Fibroblast of the conjunctiva (primary cell): ENCODE results near the gene LYZ.
"Not testable (repeated sequence)": the region's sequence is repeated elsewhere in the genome, so short reads cannot be mapped to it uniquely, and the experiment has no call there.

Source experiments
- DNase-seq: peaks from one replicate; pipeline ENCODE4 v3.0.0-alpha.2; 2010; ENCODE audit warnings: low read depth

The LYZ gene

DNA sequence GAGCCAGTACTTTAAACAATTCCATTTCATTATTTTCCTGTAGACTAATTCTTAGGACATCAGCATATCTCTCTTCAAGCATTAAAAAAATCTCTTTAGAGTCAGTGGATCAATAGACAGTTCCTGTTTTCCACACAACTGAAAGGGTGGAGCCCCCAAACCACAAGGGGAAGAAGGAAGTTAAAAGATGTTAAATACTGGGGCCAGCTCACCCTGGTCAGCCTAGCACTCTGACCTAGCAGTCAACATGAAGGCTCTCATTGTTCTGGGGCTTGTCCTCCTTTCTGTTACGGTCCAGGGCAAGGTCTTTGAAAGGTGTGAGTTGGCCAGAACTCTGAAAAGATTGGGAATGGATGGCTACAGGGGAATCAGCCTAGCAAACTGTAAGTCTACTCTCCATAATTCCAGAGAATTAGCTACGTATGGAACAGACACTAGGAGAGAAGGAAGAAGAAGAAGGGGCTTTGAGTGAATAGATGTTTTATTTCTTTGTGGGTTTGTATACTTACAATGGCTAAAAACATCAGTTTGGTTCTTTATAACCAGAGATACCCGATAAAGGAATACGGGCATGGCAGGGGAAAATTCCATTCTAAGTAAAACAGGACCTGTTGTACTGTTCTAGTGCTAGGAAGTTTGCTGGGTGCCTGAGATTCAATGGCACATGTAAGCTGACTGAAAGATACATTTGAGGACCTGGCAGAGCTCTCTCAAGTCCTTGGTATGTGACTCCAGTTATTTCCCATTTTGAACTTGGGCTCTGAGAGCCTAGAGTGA lies at the start of gene LYZ:
Gene LYZ, plus strand, starts transcription at position 220 of the 777 bp plus-strand sequence. Its CDS starts 28 bp downstream, at position 248.
- no peak for DNase-seq

DNA sequence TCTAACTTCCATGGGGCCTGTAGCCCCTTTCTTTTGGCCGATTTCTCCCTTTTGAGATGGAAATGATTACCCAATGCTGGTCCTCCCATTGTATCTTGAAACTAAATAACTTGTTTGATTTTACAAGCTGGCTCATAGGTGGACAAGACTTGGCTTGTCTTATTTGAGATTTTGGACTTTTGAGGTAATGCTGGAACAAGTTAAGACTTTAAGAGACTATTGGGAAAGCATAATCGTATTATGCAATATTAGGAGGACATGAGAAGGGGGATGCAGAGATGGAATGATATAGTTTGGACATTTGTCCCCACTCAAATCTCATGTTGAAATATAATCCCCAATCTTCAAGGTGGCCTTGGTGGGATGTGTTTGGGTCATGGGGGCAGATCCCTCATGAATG lies 49.2 kb upstream of the LYZ start:
- no peak for DNase-seq

DNA sequence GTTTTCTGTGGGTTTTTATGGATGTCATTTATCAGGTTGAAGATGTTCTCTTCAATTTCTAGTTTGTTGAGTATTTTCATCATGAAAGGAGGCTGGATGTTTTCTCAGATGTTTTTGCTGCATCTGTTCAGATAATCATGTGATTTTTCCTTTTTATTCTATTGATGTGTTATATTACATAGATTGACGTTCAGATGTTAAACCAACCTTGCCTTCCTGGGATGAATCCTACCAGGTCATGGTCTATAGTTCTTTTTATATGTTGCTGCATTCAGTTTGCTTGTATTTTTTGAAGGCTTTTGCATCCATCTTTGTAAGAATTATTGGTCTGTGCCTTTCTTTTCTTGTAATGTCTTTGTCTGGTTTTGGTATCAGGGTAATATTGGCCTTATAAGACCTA lies 43.9 kb upstream of the LYZ start:
- no peak for DNase-seq

DNA sequence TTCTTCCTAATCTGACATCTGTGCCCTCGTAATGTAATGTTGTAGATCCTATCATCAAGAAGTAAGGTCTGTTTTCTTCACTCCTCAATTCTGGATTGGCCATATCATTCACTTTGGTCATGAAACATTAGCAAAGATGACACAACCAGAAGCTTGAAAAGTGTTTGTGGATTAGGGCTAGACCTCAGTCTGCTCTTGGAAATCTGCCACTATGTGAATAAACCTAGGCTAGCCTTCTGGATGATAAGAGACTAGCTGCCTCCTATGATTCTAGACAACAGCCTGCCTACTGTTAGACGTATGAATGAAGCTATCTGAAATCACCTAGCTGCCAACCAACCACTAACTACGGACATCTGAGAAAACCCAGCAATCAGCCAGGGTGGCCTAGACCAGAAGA lies 38.7 kb upstream of the LYZ start:
- no peak for DNase-seq

DNA sequence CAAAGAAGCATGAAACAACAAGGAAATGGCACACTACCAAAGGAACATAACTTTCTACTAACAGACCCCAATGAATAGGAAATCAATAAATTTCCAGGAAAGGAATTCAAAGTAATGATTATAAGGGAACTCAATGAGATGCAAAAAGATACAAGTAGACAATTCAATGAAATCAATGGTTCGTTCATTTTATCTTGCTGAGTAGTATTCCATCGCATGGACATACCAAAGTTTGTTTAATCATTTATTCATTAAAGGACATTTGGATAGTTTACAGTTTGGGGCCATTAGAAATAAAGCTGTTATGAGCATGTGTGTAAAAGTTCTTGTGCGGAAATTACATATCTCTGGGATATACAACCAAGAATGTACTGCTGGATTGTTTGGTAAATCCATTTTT lies 35.0 kb upstream of the LYZ start:
- DNase-seq: no peak

DNA sequence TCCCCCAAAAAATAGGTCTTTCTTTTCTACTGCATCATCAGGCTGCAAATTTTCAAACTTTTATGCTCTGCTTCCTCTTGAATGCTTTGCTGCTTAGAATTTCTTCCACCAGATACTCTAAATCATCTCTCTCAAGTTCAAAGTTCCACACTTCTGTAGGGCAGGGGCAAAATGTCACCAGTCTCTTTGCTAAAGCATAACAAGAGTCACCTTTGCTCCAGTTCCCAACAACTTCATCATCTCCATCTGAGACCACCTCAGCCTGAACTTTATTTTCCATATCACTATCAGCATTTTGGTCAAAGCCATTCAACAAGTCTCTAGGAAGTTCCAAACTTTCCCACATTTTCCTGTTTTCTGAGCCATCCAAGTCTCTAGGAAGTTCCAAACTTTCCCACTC lies 31.4 kb upstream of the LYZ start:
- DNase-seq: not testable (repeated sequence)

DNA sequence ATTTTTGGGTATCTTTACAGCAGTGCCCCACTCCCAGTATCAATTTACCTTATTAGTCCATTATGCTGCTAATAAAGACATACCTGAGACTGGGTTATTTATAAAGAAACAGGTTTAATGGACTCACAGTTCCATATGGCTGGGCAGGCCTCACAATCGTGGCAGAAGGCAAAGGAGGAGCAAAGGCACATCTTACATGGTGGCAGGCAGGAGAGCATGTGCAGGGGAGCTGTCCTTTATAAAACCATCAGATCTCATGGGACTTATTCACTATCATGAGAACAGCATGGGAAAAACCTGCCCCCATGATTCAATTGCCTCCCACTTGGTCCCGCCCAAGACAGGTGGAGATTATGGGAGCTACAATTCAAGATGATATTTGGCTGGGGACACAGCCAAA lies 30.9 kb upstream of the LYZ start:
- DNase-seq: not testable (repeated sequence)

DNA sequence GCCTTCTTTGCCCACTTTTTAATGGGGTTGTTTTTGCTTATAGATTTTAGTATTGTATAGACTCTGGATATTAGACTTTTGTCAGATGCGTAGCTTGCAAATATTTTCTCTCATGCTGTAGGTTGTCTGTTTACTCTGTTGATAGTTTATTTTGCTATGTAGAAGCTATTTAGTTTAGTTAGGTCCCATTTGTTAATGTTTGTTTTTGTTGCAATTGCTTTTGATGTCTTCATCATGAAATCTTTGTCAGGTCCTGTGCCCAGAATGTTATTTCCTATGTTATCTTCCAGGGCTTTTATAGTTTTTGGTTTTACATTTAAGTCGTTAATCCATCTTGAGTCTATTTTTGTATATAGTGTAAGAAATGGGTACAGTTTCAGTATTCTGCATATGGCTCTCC lies 30.0 kb upstream of the LYZ start:
- no peak for DNase-seq

DNA sequence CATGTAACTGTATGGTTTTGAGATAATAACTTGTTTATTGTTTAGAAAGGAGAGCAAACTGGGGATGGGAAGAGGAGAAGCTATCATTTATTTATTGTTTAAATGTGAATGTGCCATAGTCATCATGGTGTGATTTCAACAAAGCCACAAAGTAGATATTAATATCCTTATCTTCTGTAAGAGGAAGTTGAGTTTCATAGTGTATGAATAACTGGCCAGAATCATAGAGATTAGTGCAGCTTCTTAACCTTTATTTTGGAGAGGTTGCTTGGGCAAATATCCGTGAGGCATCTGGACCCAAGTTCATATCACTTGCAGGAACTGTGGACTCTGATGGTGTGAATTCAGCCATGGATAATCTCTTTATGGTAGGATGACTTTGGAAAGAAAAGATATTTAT lies 26.8 kb upstream of the LYZ start:
- DNase-seq: no peak

DNA sequence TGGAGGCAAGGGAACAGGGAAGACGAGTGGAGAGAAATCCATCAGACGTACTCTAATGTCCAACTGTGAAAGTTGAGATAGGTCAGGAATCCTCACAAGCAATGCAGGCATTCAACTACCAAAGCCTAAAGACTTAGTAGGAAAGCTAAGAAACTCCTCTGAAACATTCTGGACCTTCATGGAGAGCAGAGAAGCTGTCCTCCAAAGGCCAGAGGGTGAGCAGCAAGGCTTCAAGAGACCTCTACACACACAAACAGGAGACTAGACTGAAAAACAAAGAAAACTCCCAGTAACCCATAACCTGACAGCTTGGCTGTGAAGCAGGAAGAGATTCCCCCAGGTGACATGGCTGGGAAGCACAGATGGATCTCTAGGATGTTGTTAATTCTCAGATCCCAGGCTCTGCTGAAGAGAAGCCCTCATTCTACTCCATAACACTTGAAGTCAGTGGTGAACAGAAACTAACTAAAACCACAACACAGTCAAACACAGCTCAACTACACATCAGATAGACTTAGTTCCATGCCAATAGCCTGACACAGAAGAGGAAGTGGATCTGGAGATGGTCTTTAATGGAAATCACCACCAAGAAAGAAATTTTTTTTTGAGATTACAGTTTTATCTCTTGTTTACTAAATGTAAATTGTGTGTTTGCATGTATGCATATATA lies 23.2 kb upstream of the LYZ start:
- no peak for DNase-seq

DNA sequence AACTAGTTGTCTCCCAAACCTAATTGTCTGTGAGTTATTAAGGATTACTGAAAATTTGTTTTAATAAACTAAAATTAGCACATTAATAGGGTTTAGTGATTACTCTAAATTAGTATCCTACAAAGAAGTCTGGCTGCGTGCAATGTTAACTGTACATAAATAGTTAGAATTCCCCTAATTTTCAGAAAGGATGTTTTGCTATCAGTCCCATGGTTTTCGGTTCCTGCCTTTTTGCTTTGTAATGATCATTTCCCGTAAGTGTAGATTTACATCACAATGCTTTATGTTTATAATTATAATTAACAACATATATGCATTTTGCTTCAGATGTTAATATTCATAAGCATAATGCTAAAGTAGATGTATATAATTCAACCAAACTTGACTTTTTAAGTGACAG lies 19.8 kb upstream of the LYZ start:
- no peak for DNase-seq

DNA sequence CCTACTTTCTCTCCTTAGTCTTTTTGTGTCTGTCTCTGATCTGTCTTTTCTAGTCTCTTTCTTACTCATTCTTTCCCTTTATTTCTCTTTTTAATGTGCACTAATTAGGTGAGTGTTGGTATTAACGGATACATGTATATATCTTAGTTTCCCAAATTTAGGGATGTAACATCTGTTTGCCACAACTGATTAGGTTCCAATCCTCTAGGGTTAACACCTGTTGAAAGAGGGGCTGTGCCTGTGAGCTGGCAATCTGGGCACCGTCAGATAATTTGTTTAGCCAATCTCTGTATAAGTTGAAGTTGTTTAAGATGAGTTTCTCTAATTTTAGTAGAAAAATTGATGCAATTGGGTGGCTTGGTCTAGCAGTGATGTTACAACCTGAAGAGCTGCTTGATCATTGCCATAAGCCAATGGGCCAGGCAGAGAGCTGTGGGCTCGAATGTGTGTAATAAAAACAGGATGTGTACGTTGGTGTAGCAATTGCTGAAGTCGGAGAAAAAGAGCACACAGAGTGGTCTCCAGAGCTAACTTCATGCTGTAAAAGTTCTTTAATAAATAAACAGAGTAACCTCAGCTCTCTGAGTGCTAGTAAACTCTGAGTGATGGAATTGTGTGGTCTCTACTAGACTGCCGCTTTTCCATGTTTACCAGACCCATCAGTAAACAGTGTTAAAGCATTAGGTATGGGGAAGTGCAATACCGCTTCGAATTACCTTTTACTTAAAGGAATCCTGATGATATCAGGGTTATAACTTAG lies 18.3 kb upstream of the LYZ start:
- DNase-seq: no peak

DNA sequence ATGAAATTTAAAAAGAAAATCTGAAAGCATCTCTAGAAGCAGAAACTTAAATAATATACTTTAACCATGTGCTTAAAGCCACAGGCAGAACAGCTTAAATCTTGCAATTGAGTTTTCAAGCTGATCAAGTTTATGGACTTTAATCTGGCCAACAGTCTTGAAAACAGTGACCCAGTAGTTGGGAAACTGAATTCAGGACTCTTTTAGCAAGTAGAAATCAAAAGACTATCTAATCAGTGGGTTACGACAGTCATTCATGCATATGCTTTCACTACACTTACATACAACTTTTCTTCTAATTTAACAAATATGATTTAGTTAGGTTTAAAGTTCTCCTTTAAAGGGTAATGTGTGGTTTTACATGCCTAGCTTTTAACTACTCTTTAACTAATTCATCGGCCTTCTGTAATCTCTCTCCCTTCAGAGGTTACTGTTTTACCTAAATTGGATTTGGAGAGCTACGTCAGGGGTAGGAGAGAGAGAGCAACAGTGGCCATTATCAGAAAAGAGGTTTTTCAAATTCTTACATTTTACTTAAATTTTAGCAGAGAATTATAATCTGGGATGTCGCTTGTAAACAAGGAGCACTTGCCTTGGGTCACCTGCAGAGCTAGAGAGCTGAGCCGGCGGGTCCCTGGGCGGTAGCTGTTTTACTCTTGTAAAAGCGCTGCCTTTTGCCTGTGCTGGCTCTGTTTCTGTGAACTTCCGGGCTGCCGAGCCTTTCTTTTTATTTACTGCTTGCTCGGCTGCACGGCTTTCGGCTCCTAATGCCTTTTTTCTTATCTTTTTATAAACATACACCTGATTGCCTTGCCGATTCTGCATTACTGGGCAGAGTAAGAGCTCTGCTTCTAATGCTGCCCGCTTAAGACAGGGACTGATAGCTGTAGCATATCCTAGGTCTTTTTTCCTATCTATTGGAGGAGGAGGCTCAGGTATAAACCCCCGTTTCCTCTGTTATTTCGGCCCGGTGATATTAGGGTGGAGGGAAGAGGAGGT lies 17.4 kb upstream of the LYZ start:
- no peak for DNase-seq

DNA sequence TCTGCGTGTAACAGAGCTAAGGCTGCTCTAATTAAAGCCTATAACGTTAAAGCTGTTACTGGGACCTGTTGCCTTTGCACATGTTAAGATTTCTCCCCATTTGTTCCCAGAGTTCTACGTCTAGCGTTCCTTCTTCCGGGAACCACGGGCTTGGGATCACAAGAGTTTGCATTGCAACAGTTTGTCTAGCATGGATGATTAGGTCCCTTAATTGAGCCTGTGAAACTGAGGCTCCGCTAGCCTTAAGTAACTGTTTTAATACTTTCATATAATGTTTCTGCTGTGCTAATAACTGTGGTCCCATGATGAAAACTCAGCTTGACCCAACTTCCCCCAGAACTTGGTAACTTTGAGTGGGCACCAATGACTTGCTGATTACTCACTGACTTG lies 16.7 kb upstream of the LYZ start:
- DNase-seq: no peak

DNA sequence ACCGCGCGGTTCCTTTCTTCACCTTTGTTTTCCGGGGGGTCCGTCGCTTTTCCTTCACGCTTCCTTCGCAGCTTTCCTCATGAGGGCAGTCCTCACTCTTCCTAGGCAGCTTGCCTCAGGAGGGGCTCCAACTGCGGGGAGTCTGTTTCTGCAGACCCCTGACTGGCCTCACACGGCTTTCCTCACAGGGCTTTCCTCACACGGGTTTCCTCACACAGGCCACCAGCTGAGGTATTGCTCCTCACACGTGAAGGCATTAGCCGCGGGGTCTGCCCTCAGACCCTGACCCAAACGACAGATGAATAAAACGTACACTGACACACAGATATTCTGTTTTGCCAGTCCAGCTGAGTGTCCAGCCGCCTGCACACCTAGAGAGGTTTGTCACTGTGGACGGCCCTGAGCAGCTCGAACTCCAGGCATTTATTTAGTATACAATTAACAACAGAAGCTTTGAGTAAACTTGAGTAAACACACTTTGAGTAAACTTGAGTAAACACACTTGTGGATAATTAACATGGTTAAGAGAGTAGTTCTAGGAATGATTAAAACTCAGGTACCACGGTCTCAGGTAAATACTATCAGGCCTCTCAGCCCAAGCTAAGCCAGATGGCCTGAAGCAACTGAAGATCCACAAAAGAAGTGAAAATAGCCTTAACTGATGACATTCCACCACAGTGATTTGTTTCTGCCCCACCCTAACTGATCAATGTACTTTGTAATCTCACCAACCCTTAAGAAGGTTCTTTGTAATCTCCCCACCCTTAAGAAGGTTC lies 16.1 kb upstream of the LYZ start:
- DNase-seq: no peak

DNA sequence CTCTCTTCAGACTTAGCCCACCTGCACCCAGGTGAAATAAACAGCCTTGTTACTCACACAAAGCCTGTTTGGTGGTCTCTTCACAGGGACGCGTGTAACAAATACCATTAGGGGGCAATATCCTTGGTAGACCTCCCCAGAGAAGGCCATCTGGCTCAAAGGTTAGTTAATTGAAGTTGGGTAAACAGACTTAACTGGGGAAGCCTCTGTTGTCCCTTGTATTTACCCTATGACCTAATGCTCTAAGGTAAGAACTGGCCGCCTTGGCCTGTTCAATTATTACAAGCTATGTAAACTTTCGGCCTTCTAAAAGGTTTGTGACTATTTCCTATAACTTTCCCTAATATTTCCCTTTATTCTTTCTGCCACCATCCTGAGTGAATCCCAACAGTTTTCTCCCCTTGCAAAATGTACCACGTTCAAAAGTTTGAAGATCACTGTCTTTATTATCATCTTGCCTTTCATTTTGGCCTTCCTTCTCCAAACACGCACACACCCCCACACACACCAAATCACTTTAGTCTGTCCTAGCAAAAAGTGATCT lies 15.3 kb upstream of the LYZ start:
- no peak for DNase-seq

DNA sequence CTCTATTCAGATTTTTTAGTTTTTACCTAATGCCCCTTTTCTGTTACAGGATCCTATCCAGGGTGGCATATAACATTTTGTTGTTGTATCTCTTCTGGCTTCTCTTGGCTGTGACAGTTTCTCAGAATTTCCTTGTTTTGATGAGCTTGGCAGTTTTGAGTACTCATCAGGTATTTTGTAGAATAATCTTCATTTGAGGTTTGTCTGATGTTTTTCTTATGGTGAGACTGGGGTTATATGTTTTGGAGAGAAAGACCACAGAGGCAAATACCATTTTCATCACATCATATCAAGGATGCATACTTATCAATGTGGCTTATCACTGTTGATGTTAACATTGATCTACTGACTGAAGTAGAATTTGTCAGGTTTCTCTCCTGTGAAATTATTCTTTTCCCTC lies 14.0 kb upstream of the LYZ start:
- no peak for DNase-seq

DNA sequence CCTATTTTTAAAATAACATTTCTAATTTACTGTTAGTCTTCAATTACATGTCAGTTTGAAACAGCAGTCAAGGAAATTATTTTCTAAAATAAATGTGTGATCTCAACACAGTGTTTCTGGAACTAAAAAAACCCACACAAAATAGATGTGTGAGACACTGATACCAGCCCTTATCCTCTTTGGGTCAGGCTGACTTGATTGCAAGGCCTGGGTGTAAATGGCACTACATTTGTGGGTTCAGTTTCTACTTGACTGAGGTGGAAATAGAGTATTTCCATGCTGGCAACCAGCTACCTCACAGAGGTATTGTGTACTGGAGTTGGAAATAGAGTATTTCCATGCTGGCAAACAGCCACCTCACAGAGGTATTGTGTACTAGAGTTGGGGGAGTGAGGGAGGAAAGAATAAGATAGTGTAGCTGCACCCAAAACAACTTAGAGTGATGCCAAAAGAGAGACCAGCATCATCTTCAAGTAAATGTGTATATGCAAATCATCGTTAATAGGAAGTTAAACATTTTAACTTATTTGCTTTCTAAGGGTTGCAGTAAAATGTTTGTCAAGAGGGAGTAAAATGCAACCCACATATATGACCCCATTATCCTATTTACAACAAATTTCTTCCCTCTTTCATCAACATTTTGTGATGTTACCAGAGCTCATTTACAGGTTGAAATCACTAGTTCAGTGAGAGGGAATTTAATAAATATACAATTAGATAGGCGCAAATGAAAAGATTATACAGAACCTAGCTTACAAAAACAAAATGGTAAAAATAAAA lies 10.7 kb upstream of the LYZ start:
- no peak for DNase-seq

DNA sequence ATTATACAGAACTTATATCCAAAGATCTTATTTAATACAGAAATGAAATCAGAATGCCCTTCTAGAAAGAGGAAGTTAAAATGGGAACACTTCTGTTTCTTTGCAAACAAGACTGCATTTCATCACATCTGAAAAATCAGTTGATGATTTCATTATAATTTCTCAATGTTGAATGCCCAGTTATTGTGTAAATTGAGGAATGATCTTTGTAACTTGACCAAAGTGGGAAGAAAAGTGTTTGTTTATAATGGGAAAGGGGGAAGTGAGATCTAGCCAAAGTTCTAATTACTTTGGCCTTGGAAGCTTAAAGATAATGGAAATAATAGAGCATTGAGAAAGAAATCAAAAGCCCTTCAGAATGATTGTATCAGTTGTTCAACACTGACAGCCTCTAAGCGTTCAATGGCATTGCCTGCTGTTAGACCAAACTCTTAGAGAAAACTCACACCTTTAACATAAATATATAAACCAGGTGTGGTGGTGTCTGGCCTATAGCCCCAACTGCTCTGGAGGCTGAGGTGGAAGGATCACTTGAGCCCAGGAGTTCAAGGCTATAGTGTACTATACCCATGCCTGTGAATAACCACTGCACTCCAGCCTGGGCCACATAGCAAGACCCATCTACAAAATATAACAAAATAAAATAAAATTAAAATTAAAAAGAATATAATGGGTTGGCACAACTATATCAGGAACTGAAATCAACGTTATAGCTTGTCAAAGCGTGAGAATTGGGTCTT lies 9.9 kb upstream of the LYZ start:
- no peak for DNase-seq
